Esophagus squamous epithelium (tissue), 4 donors: ENCODE data around the gene ADIPOR1.
A peak's percentile ranks its signal among the peaks of the same experiment; 100 is the strongest.

Source experiments
- CTCF ChIP-seq, 6 experiments: fragments of 450-650 bp in 4 of 6; fragments of 200-600 bp in 2 of 6; sonication (generic) in 2 of 6; IDR thresholded peaks; one replicate each; pipeline ENCODE4 v1.5.1; 2016 to 2019; ENCODE audit warnings: antibody characterized with exemption in 6 of 6, mild to moderate bottlenecking in 4 of 6, moderate library complexity in 4 of 6
- POLR2A ChIP-seq, 4 donors: fragments of 450-650 bp; IDR thresholded peaks; one replicate each; pipeline ENCODE4 v1.6.1; 2017; ENCODE audit warnings: antibody characterized with exemption in 4 of 4, mild to moderate bottlenecking in 4 of 4, moderate library complexity in 3 of 4

DNA sequence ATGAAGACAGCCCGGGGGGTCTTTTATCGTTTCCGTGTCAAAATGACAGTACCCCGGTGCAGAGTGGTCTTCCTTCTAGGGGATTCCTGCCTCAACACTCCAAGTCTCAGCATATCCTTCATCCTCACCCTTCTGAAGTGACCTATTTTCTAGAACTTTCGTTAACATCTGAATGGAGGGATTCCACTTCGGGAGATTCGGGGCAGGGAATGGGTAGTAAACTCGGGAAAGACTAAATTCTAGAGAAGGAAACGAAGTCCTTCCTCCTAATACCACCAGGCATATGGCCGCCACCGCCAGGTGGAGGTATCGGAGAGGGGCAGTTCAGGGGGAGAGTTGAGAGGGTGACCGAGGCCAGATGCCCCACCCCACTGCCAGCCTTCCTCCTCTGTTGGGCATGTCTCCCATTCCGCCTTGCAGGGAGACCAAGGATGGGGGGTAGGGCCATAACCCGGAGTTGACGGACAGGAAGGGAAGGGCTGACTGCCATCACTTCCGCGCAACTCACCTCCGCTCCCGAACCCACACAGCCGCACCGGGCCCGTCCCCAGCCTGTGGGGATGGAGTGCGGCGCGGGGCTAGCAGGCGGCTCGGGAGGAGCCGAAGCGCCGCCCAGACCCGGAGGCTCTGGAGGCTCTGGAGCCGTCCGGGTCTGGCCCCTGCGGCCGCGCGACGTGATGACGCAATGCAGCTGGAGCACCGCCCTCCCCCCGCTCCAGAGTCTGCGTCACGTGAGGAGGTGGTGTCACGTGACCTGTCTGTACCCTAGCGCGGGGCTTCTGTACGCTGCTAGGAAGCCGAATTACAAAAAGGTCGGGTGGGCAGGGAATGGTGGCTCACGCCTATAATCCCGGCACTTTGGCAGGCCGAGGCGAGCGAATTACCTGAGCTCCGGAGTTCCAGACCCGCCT, 31.3 kb downstream of the ADIPOR1 start, which contains the start of gene KLHL12:
- TF ChIP-seq CTCF (IDR thresholded peaks at IDR 0.05): peak; percentile 34 to 82 (median 64)
- TF ChIP-seq POLR2A (IDR thresholded peaks at IDR 0.05): peak in 3 of 4 donors; percentile 66 to 95 (median 88)
